ENCODE results near the gene CRYBA2.

- no peak for TF ChIP-seq EZH2 (IDR thresholded peaks at IDR 0.05; ENCODE audit: borderline replicate concordance, low read length)
- TF ChIP-seq CTCF (IDR thresholded peaks at IDR 0.05; ENCODE audit: low read length) = no peak
These were observed 34.0 kb downstream of the CRYBA2 start, which contains the start of gene CDK5R2 for GRCh38 chr2:218959141-218959731.

Data from OCI-LY1 (cell line).